Measurements from ENCODE around the gene TNFAIP3.

DNA sequence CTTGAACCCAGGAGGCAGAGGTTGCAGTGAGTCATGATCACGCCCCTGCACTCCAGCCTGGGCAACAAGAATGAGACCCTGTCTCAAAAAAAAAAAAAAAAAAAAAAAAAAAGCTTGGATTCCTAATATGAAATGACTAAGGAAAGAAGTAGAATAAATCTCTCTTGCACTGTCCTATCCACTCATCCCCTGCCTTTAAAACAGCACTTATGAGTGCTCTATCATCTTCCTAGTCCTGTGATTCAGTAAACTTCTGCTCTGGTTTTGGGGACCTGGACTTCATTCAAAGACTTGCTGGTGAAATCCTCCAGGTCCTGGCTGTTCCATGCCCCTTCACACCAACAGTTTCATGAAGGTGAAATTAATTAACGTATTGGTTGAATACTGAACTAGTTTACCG, 29.6 kb downstream of the TNFAIP3 start:
- no peak for TF ChIP-seq EZH2 (IDR thresholded peaks at IDR 0.05; ENCODE audit: borderline replicate concordance, low read depth, low read length, severe bottlenecking)
- TF ChIP-seq, protein P1, sequence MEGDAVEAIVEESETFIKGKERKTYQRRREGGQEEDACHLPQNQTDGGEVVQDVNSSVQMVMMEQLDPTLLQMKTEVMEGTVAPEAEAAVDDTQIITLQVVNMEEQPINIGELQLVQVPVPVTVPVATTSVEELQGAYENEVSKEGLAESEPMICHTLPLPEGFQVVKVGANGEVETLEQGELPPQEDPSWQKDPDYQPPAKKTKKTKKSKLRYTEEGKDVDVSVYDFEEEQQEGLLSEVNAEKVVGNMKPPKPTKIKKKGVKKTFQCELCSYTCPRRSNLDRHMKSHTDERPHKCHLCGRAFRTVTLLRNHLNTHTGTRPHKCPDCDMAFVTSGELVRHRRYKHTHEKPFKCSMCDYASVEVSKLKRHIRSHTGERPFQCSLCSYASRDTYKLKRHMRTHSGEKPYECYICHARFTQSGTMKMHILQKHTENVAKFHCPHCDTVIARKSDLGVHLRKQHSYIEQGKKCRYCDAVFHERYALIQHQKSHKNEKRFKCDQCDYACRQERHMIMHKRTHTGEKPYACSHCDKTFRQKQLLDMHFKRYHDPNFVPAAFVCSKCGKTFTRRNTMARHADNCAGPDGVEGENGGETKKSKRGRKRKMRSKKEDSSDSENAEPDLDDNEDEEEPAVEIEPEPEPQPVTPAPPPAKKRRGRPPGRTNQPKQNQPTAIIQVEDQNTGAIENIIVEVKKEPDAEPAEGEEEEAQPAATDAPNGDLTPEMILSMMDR (IDR thresholded peaks at IDR 0.05; ENCODE audit: borderline replicate concordance, extremely low read depth, low read length, poor library complexity, severe bottlenecking), result no peak
